Measurements from ENCODE around the gene OAS2.
A peak's percentile ranks its signal among the peaks of the same experiment; 100 is the strongest.
"Not testable (repeated sequence)": the region's sequence is repeated elsewhere in the genome, so short reads cannot be mapped to it uniquely, and the experiment has no call there.

The OAS2 gene

DNA sequence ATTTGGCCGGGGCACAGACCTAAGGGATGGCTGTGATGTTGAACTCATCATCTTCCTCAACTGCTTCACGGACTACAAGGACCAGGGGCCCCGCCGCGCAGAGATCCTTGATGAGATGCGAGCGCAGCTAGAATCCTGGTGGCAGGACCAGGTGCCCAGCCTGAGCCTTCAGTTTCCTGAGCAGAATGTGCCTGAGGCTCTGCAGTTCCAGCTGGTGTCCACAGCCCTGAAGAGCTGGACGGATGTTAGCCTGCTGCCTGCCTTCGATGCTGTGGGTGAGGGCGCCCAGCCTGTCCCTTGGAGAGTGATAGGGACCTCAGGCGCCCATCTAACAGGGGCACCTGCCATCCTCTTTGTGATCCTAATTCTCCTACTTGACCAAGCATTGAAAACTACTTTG, 27.6 kb upstream of the OAS2 start:
- DNase-seq, result no peak

GRCh38 chr12:112957125-112957524, 21.2 kb upstream of the OAS2 start:
- DNase-seq, result not testable (repeated sequence)

GRCh38 chr12:112961074-112961473, 17.2 kb upstream of the OAS2 start:
- DNase-seq, result no peak

- no peak for DNase-seq
These were observed 16.8 kb upstream of the OAS2 start for GRCh38 chr12:112961536-112961935.

- no peak for DNase-seq
These were observed 15.8 kb upstream of the OAS2 start for GRCh38 chr12:112962561-112962960.

DNA sequence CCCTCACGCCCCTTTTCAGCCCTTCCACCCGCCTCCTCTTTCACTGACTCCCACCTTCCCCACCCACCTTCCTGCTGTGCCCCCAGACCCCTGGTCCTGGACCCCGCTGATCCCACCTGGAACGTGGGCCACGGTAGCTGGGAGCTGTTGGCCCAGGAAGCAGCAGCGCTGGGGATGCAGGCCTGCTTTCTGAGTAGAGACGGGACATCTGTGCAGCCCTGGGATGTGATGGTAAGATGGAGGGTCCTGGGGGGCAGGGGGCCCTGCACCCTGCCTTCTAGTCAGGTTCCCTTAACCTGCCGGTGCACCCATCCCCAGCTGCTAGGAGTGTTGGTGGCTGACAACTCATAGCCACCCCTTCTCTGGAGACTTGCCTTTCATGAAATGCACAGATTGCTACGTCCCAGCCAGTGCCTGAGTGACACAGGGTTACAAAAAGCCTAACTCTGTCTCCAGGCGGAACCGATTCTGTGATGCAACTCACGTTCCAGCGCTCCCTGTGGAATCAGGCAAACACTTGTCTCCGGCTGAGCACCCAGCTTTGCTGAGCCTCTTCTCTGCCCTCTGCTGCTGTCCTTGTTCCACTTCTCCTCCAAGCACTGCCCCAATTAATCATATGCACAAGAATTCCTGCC, 15.0 kb upstream of the OAS2 start:
- DNase-seq, result no peak

DNA sequence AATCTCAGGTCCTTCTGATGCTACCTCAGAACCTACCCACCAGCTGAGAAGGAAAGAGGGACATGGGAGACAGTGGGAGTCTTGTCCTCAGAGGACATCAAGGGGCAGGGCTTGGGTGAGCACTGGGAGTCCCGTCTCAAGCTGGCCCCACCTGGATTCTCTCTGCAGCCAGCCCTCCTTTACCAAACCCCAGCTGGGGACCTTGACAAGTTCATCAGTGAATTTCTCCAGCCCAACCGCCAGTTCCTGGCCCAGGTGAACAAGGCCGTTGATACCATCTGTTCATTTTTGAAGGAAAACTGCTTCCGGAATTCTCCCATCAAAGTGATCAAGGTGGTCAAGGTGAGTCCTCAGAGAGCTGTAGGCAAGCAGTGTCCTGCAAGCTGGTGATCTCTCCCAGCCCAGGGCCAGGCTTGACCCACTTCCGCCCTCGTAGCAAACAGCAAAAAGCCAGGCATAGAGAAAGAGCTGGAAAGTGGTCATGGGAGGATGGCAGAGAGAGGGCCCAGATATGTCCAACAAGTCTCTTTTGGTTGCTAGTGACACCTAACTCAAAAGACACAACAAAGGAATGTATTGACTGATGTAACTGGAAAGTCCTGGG, 14.2 kb upstream of the OAS2 start:
- DNase-seq, result no peak

DNA sequence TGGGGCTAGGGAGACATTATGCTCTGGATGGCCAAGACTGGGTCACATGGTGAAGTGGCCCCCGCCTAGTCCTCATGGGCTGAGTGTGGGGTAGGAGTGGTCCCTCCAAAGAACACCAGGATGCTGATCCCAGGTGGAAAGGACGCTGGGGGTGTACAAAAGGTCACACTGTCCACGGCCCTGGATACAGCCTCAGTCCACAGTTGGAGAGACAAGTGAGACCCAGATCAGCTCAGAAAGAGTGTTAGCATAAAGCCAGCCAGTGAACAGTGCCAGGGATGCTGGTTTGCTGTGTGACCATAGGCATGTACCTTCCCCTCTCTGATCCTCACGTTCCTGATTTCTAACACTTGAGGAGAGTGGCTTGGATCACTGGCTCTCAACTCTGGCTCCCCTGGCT, 13.4 kb upstream of the OAS2 start:
- no peak for DNase-seq

- DNase-seq, result no peak
These were observed 12.7 kb upstream of the OAS2 start for GRCh38 chr12:112965643-112966042.

- DNase-seq, result no peak
These were observed 11.0 kb upstream of the OAS2 start for GRCh38 chr12:112967306-112967705.

DNA sequence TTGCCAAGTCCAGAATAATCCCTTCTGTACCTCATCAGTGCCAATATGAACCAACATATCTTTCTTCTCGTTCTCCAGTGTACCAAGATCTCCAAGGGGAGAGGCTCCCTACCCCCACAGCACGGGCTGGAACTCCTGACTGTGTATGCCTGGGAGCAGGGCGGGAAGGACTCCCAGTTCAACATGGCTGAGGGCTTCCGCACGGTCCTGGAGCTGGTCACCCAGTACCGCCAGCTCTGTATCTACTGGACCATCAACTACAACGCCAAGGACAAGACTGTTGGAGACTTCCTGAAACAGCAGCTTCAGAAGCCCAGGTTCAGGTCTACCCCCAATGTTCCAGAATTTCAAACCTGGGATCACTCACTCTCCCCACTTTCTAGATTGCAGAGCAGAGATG, 10.5 kb upstream of the OAS2 start:
- DNase-seq, result no peak

DNA sequence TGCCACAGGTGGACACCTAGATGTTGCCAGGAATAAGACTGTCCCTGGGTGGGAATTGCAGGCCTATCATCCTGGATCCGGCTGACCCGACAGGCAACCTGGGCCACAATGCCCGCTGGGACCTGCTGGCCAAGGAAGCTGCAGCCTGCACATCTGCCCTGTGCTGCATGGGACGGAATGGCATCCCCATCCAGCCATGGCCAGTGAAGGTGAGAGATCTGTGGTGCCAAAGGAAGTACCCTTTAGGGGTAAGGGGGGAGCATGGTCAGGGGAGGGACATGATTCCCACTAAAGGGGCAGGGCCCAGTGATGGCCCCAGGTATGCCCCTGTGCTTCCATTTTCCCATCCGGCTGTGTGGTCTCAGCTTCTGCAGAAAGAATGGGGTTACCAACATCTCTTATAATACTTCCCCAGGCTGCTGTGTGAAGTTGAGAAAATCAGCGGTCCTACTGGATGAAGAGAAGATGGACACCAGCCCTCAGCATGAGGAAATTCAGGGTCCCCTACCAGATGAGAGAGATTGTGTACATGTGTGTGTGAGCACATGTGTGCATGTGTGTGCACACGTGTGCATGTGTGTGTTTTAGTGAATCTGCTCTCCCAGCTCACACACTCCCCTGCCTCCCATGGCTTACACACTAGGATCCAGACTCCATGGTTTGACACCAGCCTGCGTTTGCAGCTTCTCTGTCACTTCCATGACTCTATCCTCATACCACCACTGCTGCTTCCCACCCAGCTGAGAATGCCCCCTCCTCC, 8.6 kb upstream of the OAS2 start:
- DNase-seq, result no peak

- no peak for DNase-seq
These were observed 7.9 kb upstream of the OAS2 start for GRCh38 chr12:112970391-112970790.

GRCh38 chr12:112971248-112971647, 7.1 kb upstream of the OAS2 start:
- no peak for DNase-seq

- DNase-seq, result no peak
These were observed 5.1 kb upstream of the OAS2 start for GRCh38 chr12:112973011-112973735.

DNA sequence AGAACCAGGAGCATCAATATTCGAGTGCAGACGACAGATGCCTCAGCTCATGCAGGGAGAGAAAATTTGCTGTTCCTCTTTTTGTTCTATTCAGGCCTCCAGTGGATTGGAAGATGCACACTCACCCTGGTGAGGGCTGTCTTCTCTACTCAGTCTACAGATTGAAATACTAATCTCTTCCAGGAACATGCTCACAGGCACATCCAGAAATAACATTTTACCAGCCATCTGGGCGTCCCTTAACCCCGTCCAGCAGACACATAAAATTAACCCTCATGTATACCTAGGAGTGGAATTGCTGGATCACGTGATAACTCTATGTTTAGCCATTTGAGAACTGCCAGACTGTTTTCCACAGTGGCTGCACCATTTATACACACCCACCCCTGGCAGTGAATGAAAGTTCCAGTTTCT, 4.5 kb upstream of the OAS2 start:
- no peak for DNase-seq

- no peak for DNase-seq
These were observed 3.4 kb upstream of the OAS2 start for GRCh38 chr12:112974904-112975303.

DNA sequence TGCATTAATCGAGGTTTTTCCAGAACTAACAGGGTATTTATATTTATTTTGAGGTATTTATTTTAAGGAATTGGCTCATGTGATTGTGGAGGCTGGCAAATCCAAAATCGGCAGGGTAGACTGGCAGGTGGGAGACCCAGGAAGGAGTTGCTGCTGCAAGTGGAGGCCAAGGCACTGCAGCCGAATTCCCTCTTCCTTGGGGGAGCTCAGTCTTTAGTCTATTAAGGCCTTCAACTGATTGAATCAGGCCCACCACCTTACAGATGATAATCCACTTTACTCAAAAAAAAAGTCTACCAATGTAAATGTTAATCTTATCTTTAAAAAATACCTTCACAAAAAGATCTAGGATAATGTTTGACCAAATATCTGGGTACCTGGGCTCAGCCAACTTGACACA, 1.2 kb upstream of the OAS2 start:
- no peak for DNase-seq

DNA sequence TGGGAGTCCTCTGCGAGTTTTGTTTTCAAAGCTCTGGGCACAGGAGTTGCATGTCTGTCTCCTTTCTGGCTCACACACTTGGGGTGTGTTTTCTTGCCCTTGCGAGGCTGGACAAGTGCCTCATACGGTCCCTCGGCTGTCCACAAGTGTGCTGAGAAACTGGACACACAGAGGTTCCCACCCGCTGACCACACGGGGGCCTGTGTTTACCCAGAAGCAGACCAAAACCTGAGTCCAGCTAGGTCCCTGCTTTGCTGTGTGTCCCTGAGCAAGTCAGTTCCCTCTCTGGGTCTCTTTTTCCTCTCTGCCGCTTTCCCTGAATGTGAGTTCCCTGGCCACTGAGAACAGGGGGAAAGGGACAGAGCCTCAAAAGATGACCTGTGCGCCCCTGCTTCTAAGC, 678 bp upstream of the OAS2 start:
- no peak for DNase-seq

- peak in 4 of 6 experiments; percentile 4 to 46 (median 32) for DNase-seq
These were observed 842 bp downstream of the OAS2 start for GRCh38 chr12:112979041-112979680.

DNA sequence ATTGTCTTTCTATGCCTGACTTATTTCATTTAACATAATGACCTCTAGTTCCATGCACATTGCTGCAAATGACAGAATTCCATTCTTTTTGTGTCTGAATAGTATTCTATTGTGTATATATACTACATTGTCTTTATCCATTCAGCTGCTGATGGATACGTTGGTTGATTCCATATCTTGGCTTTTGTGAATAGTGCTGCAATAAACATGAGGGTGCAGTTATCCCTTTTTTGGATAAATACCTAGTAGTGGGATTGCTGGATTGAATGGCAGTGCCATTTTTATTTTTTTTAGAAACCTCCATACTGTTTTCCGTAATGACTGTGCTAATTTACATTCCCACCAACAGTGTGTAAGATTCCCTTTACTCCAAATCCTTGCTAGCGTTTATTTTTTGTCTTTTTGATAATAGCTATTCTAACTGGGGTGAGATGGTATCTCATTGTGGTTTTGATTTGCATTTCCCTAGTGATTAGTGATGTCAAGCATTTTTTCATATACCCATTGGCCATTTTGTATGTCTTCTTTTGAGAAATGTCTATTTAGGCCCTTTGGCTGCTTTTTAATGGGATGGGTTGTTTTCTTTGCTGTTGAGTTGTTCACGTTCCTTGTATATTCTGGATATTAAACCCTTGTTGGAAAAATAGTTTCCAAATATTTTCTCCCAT, 2.3 kb downstream of the OAS2 start:
- DNase-seq, result peak in 3 of 6 experiments; percentile 34 to 54 (median 35)

- DNase-seq, result no peak
These were observed 7.4 kb downstream of the OAS2 start for GRCh38 chr12:112985642-112986290.

Measured in stimulated activated naive CD4-positive, alpha-beta T cell (primary cell).